Nucleus accumbens (tissue), 56 donors: Measurements from ENCODE around the gene DISC1.

Experiments used
- DNase-seq, 56 donors: peaks; one replicate each; lab custom pipeline; 2025; lab: John Stamatoyannopoulos, UW

The DISC1 gene

DNA sequence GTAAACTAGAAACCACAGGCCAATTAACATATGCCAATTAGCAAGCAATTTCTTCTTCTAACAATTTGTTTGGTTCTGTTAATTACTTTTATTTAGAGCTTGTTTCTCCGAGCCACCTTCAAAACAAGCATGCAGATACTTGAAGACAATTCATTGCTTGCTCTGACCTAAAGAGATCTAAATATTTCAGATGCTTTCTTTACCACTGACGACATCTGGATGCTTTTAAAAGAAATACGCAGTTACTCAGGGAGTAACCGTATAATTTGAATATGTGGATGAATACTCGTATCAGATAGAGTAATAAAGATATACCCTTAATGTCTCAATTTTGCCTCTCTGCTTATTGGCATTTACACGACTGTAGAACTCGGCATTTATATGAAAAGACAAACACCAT is 390.0 kb downstream of the DISC1 start:
- DNase-seq = no peak

DNA sequence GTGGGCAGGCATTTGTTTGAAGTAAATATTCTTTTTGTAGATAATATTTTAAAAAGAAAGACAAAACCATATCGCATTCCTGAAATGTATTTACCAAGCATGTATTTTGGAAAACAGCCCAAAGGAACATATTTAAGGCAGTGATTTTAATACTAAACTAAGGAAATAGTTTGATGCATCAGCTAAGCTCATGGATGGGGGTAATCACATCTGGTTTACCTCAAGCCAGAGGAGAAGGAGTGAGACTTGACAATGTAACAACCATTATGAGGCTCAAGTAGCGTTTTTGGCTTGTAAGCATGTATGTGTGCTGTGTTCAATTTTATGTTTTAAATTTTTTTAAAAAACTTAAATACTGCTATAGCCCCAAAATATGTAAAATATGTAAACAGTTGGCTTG is 390.5 kb downstream of the DISC1 start:
- no peak for DNase-seq

DNA sequence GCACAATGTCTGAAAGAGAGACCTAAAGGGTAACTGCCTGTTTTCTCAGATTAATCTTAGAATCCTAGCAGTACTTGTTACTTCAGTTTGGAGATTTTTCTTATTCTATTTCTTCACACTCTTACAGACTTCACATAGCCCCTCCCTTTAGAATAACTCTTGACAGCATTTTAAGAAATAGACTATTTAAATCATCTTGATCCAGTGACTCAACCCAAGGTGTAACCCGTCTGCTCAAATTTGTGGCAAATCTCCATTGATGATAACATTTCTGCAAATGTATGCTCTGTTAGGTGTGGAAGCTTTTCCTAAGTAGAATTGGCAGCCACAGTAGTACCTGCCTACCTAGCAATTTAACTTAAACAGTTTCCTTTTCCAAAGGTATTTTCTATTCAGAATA is 391.2 kb downstream of the DISC1 start:
- no peak for DNase-seq

DNA sequence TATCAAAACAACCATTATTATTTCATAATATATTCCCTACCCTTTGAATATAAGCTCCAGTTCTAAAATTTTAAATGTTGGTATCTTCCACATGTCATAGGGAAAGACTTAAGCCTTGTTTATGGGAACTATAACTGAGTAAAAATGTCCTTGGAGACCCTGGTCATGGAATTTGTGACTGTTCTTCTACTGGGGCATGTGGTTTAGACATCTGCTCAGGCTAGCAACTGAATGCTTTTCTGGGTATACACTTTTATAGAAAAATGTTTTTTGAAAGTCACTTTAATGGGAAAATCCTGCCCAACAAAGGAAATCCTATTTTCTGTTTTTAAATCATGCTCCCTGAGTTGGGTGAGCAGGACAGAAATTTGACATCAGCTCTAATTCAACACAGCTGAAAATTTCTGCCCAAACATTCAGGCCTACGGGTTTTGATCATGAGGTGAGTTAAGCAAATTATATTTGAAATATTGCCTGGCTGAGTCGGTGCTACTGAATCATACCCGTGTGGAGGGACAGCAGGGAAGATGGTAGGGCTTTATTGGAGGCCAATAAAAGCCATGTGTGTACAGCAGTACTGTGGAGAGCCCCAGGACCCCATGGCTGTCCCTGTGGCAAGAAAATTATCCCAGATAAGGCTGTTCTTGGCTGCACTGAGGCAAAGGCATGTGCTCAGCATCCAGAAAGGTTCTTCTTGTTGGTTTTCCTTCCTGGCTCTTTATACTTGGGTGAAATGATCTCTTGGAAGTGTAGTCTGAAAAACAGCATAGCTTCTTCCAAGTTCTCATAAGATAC is 391.8 kb downstream of the DISC1 start:
- no peak for DNase-seq

DNA sequence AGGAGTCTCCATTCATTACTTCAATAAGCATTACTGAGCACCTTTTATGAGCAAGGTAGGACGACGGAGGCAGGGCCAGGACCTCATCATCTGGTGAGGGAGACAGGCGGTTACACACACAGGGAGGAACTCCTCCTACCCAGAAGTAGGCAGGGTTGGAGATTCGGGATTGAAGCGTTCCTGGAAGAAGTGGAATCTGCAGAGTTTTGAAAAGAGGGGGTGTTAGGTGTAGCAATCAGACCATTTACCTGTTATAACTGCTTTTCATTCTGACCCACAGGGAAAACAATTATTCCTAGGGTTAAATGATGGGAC is 392.4 kb downstream of the DISC1 start:
- DNase-seq = no peak

DNA sequence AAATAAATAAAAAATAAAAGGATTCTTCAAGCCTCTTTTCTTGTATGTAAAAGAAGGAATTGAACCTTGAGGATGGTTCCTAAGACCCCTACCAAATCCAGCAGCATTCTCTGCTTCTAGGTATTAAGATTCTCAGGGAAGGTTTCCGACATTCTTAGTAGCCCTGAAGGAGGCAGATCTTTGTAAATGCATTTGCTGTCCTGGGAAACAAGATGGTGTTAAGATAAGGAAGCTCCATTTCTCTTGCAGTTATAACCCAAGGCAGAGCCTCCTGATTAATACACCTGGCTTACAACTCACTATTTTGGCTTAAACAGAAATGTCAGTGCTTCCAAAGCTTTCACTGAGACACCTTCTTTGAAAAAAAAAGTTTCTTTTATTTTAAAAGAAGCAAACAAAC is 393.8 kb downstream of the DISC1 start:
- no peak for DNase-seq

DNA sequence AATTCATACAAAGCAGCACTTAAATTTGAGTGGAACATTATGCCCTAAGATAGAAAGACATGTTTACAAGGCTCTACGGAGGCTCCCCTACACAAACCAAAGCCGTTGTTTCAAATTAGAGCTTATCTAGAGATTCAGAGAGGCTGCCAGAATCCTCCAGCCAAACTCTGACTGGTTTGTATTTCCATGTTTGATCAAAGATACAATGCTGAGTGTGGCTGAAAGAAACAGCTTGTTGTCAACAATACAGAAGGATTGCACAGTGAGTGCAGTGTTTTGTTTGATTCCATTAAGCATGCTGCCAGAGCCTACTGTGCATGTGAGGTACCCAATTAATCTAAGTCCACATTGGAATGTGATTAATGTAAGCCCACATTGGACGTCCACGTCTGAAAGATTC is 402.7 kb downstream of the DISC1 start:
- peak in 3 of 56 donors; percentile 2 to 11 (median 9) for DNase-seq

DNA sequence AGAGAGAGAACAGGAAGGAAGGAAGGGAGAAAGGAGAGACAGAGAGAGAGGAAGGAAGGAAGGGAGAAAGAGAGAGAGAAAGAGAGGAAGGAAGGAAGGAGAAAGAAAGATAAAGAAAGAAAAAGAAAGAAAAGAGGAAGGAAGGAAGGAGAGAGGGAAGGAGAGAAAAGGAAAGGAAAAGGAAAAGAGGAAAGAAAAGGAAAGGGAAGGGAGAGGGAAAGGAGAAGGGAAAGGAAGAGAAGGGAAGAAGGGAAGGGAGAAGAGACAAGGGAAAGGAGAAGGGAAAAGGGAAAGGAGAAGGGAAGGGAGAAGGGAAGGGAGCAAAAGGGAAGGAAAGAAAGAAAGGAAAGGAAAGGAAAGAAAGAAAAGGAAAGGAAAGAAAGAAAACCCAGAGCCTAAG is 404.6 kb downstream of the DISC1 start:
- no peak for DNase-seq

DNA sequence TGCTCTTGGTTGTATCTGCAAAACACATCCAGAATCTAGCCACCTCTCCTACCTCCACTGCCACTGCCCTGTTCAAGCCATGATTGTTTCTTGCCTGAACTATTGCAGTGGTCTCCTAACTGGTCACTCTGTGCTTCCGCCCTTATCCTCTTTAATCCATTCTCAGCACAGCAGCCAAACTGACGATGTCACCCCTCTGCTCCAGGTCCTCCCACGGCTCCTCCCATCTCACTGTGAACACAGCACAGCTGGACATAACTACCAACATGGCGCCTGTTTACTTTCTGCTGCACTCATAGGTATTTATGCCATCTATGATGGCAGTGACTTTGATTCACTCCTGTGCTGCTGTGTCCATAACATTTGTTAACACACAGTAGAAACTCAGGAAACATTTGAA is 406.7 kb downstream of the DISC1 start:
- DNase-seq = no peak

DNA sequence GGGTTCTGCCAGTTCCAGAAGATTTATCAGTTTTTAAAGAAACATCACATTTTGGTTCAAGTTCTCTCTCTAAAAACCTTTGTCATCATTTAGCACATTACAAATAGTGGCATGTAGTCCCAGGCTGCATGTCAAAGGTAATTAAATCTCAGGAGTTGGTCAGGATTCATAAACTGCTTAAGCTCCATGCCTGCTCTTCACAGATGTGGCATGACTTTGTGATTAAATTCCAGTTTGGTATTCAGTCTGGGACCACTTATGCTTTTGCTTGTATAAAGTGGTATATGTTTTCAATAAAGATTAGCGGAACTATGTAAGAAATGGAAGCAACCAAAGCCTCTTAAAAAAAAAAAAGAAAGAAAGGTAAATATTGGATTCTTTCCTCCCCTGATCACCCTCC is 408.0 kb downstream of the DISC1 start:
- DNase-seq = no peak

DNA sequence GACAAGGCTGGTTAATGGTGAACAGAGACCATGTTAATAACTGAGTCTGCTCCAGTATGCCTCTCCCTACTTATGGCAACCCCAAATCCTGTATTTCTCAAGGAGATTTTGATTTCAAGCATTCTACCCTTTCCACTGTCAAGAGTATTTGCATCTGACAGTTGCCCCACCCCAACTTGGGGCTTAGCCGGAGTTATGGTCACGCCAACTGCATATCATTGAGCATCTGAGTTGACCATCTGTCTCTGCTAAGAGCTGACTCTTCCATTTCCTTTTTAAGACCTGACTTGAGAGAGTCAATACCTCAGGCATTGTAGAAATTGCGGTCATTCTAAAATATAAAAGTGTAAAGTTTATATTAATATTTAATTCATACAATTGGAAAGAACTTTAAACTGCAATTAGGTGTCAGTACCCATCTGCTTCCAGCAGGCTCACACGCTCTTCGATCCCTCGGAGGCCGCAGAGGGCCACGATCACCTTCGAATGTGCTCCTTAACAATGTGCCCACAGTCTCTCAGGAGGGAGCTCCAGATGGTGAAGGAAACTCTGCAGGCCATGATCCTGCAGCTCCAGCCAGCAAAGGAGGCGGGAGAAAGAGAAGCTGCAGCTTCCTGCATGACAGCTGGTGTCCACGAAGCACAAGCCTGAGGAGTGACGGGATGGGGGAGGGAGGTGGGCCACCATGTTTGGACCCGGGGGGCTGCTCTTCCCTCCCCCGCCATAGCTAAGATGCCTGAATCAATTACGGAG is 409.8 kb downstream of the DISC1 start:
- DNase-seq = no peak

DNA sequence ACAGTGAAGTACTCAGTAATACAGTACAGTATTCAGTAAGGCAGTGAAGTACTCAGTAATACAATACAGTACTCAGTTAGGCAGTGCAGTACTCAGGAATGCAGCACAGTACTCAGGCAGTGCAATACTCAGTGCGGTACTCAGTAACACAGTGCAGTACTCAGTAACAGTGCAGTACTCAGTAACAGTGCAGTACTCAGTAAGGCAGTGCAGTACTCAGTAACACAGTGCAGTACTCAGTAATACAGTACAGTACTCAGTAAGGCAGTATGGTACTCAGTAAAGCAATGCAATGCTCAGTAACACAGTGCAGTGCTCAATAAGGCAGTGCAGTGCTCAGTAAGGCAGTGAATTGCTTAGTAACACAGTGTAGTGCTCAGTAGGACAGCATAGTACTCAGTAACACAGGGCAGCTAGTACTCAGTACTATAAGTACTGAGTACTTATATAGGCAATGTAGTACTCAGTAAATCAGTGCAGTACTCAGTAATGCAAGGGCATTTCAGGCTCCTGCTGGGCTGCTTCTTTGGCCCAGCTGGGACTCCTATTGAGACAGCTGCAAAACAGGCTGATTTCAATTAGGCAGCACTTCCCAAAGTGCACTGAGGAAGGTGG is 411.3 kb downstream of the DISC1 start:
- no peak for DNase-seq

DNA sequence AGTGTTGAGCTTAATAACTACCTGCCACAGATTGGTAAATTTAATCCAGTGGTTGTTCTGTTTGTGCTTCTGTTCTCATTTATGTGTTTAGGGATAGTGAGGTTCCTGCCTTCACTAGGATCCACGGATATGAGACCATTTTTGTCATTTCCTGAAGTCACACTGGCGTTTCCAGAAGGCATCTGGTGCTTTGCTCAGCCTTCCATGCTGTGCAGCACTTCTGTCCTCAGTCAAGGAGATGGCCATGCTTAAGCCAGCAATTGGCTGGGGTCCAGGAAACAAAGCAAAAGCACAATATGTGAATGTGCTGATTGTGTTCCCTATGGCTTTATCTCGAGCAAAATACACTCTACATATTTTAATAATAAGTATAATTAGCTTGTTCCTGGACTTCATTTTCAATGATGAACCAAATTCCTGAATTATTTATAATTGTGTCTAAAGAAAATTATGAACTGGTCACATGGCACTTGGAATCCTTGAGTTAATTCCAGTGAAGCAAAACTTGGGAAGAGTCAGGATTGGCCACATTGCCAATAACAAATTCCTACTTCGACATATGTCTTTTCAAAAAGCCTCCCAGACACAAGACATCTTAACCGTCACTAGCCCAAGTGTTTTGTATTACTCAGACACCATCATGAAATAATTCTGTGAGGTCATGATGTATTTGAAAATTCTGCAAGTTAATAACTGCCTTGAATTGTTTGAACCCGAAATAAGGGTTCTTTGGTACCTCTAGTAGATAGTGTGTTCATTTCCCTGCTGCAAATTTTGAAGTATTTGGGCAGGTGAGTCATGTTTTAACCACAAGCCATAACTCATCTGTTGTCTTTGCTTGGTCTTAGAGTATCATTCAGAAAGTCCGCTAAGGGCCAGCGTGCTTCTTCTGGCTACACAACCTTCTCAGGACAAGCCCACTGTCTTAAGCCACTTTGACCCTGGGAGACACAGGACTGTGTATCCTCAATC is 412.4 kb downstream of the DISC1 start:
- DNase-seq = no peak

DNA sequence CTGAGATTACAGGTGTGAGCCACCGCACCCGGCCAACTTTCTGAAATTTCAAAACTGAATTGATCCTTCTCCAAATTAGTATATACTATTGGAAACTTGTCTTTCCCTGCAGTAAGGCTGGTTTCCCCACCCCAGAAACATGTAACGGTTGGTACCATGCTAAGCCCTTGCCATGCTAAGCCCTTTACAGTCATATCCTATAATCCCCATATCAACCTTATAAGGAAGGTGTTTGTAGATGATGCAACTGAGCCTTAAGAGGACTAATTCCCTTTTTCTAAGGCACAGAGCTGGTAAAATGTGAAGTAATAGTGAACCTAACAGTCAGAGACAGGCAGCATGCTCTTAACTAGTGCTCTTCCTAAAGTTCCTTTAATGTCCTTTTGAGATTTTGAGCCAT is 413.7 kb downstream of the DISC1 start:
- DNase-seq = no peak

DNA sequence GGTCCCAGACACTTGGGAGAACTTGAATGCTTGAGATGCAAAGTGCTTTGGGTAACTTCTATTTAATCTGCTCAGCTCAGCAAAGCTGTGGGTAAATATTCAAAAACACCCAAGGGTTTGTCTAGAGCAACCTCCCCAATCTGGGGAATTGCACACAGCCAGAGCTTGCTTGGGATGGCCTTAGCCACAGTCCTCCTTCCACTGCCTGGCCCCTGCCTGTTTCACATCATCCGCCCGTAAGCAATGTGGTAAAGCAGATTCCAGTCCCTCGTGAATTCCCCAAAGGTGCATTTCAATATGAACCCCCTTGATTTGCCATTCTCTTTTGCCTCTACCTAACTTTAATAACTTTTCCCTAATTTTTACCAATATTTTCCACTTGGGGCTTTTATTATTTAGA is 418.1 kb downstream of the DISC1 start:
- DNase-seq = no peak

DNA sequence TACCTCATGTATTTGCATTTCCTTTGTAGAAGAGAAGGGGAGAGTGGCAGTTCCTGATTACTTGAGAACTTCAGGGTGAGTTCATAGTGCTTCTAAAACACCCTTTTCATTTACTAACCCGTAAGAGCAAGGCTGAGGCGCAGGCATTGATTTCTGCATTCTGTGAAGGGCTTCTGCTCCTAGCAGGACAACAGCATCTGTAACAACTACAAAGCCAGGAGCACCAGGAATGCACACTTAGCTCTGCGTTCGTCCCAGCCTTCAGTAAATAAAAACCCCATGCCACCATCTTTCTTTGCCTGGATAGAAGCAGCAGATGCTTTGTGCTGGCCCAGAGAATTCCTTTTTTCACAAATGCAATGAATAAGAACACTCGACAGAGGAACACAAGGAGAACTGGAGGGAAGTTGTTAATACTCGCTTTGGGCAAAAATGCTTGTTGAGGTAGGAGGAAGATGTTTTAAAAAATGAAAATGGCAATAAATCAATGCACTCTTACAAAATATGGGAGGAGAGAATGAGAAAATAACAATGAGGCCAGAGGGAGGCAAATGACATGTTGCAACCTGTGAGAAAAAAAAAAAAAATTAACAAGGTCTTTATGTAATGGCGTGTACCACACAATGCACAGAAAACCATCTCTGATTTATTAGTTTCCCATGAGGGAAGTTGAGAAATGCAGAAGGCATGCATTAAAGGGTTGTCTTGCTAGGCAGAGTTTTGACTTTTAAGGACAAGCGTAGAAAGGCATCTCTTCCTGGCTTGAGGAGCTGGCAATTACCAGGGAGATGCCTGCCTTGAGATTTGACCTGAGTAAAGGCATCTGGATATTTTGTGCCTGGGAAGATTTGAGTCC is 418.8 kb downstream of the DISC1 start:
- no peak for DNase-seq

DNA sequence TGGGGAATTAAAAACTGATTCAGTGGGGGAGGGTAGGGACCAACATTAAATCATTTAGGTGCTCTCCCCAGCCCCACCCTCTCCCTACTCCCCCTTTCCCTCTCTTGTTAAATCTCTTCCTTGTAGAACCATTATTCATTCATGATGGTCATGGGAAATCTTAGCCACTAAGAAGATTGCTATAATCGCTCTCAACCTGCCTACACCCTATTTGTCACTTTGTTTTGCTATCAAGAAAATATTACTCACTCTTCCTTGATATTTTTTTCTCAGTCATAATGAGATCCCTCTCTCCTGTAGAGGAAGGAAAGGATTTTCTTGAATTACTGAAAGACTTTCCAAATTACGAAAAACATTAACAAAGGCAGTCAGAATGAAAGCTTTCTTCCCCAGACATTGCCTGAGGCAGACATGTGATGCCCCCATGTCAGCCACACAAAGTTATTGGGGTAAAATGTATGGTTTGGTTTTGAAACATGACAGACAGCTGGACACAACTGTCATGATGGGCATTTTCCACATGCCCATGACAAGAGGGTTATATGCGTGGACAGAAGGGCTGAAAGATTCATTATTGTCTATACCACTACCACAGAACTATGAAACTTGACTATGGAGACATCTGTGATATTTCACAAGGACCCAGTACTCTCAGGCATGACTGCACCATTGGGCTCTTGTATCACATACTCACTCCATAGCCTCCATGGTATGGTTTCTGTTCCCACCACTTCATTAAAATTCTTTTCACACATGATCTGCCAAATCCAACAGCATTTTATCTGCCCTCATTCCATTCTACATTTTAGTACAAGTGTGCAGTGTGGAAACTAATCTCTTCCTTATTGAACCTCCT is 420.1 kb downstream of the DISC1 start:
- DNase-seq = no peak

DNA sequence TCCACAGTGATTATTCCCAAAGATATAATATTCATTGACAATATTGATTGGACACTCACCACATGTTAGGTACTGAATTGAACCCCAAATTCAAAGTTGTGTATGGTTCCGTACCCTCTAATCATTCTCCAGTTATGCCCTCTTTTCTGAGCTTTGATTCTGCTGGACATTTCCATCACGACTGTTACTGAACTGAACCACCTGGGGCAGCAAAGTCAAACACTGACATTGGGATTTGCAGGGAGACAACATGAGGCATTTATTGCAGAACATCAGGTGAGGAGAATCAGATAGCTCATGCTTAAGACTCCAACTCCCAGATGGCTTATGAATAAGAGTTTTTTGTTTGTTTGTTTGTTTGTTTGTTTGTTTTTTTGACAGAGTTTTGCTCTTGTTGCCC is 420.9 kb downstream of the DISC1 start:
- no peak for DNase-seq

DNA sequence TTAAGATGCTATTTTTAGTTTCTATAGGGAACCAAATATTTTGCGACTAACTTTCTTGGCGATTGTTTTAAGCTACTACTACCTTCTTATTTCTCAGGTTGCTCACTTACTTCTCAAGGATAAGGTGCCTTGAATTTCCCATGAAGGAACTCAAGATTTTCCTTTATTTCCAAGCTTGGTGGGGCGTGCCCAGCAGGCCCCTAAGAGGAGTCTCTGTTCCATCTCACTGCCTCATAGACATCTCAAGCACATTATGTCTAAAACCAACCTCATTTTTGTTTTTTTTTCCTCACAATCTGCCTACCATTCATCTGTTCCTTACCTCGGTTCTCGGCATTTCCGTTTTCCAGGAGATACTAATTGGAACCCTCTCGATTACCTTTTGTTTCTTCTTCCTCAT is 421.9 kb downstream of the DISC1 start:
- DNase-seq = no peak
